HG03439 (cell line): ENCODE results near the gene MTERF2.
A peak's percentile ranks its signal among the peaks of the same experiment; 100 is the strongest.

Source experiments
- ATAC-seq: cut with Tn5 transposase; IDR thresholded peaks from one replicate; pipeline ENCODE4 v1.9.1; 2021; ENCODE audit warnings: mild to moderate bottlenecking, moderate library complexity; ENCODE audit not compliant: unreplicated experiment

Gene MTERF2

GRCh38 chr12:106954462-106955376 is 32.2 kb downstream of the MTERF2 start:
- peak; percentile 21 for ATAC-seq

DNA sequence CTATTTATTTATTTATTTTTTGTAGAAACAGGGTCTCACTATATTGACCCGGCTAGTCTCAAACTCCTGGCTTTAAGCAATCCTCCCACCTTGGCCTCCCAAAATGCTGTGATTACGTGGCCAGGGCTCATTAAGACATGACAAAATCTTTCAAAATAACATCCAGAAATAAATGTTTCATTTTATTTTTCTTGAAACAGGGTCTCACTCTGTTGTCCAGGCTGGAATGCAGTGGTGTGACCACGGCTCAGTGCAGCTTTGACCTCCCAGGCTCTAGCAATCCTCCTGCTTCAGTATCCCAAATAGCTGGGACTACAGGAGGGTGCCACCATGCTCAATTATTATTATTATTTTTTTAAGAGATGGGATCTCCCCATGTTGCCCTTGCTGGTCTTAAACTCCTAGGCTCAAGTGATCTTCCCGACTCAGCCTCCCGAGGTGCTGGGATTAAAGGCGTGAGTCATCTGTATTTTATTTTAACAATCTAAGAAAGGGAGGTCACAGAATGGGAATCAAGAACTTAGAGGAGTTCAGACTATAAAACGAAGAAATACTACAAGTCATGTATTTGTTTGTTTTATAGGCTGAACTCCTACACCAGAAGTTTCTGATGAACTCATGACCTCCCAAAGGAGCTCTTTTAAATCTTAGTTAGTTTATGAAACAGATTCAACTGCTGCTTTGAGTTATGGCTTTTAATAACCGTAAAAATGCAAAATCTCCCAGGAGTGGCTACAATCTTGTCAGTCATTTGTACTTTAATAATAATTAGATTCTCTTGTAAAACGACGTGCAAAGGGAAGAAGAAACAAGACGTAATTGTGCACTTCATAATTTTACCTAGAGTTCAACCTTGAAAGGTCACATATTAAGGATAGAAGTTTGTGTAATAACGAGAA is 33.3 kb downstream of the MTERF2 start:
- ATAC-seq, result no peak

GRCh38 chr12:106950591-106950990 is 36.4 kb downstream of the MTERF2 start:
- no peak for ATAC-seq

DNA sequence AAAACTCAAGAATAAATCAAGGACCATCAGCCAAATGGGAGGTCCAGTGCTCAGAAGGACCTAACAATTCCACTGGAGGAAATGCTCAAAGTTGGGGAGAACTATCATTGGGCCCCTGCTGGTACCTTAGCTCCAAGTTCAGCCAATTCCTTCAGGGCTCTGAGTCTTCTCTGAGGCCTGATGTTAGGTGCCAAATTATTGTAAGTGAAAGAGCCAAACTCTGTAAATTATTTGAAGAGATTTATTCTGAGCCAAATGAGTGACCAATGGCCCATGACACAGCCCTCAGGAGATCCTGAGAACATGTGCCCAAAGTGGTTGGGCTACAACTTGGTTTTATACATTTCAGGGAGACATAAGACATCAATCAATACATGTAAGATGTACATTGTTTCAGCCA is 39.5 kb downstream of the MTERF2 start:
- ATAC-seq, result no peak

GRCh38 chr12:106945261-106945851 is 41.6 kb downstream of the MTERF2 start:
- ATAC-seq, result no peak

- no peak for ATAC-seq
These were observed 44.2 kb downstream of the MTERF2 start for GRCh38 chr12:106942775-106943174.

GRCh38 chr12:106941481-106942156 is 45.3 kb downstream of the MTERF2 start:
- no peak for ATAC-seq

- ATAC-seq, result no peak
These were observed 52.7 kb downstream of the MTERF2 start for GRCh38 chr12:106934277-106934676.
